ENCODE data around the gene ADRM1. TPM values are rescaled to one million over a fixed set of nuclear protein-coding genes. Genes with fewer than 3 reads are reported as not detected.

The ADRM1 gene
- total and polyA plus RNA-seq, 10 of the 15 experiments (the other 5 are each of a cell fraction or from before 2014, with no cell fraction given): 3.4 to 213 (median 95.9) TPM

- ATAC-seq (no peak), FAIRE-seq (no peak), DNase-seq (ENCODE audit: low read depth, low spot score) (no peak)
- H3K27me3 ChIP-seq (replicated peaks in 1 of 2; ENCODE audit: control insufficient read depth in 2 of 2, insufficient read depth in 2 of 2, low read length in 1 of 2): no peaks in the 10 kb centered on the region
- H3K4me1 ChIP-seq (ENCODE audit: control insufficient read depth, insufficient read depth, low read length): no peaks in the 10 kb centered on the region
- H3K9me3 ChIP-seq (replicated peaks; ENCODE audit: control insufficient read depth, insufficient read depth, low read length): no peaks in the 10 kb centered on the region; the same call in 2 of the 3 replicates
- CTCF ChIA-PET: no interaction called here
- no peaks in the 10 kb centered on the region for H4K20me1 ChIP-seq (ENCODE audit: control insufficient read depth, insufficient read depth)
- SMC1A ChIA-PET (ENCODE audit: uncharacterized antibody, unreplicated experiment): no interaction called here
- RAD21 ChIA-PET (ENCODE audit: unreplicated experiment): no interaction called here
- H3K36me3 ChIP-seq (ENCODE audit: control insufficient read depth in 2 of 2, insufficient read depth in 2 of 2, low read length in 1 of 2): peaks cover 14% of the 10 kb centered on the region in 2 experiments
- POLR2A ChIA-PET: no interaction called here
- H2AFZ ChIP-seq (ENCODE audit: control insufficient read depth, low read depth, low read length): no peak overlapping the region
- no peaks in the 10 kb centered on the region for H3K79me2 ChIP-seq (ENCODE audit: control insufficient read depth, insufficient read depth, low read length)
- H3K27ac ChIP-seq (ENCODE audit: control insufficient read depth, insufficient read depth): no peak overlapping the region
- WGBS (ENCODE audit: insufficient coverage, insufficient replicate concordance, low lambda C conversion rate, missing lambda C conversion rate): 83% methylated on average over 7 of the region's 7 CpGs
- no TSS peak for BruUV-seq (replicated peaks)
- intact Hi-C loops (cut with micrococcal nuclease; ENCODE audit: unreplicated experiment) (no loop called here), in situ Hi-C loops (cut with MboI) (no loop called here)
- TF ChIP-seq BCLAF1 (IDR thresholded peaks at IDR 0.05) (no peak), LARP7 (IDR thresholded peaks at IDR 0.05) (no peak), HSF1 (IDR thresholded peaks at IDR 0.05; ENCODE audit: low read depth, low read length) (no peak), FOXK2 (IDR thresholded peaks at IDR 0.05) (no peak), ZZZ3 (IDR thresholded peaks at IDR 0.05; ENCODE audit: control insufficient read depth, insufficient read length, low read depth) (no peak), EZH2 (IDR thresholded peaks at IDR 0.05; ENCODE audit: borderline replicate concordance, control insufficient read depth, low read depth, low read length) (no peak), BACH1 (IDR thresholded peaks at IDR 0.05; ENCODE audit: borderline replicate concordance) (no peak), GATAD2B (conservative IDR thresholded peaks at IDR 0.05; ENCODE audit: low read depth) (no peak), ZNF274 (IDR thresholded peaks at IDR 0.05; ENCODE audit: insufficient read depth, insufficient read length) (no peak), SIN3A (IDR thresholded peaks at IDR 0.05; ENCODE audit: low read depth, low read length) (no peak), ATF2 (IDR thresholded peaks at IDR 0.05; ENCODE audit: low read length) (no peak), ZBTB40 (IDR thresholded peaks at IDR 0.05; ENCODE audit: borderline replicate concordance) (no peak), TBL1XR1 (IDR thresholded peaks at IDR 0.05; ENCODE audit: low read depth, low read length) (no peak), ETV6 (conservative IDR thresholded peaks at IDR 0.05 in 1 of 2, IDR thresholded peaks at IDR 0.05 in 1 of 2; ENCODE audit: borderline replicate concordance in 1 of 2, low read depth in 1 of 2) (no peak)
- H3K4me3 ChIP-seq: no peak overlapping the region
- no peak overlapping the region for H3K9ac ChIP-seq (ENCODE audit: control insufficient read depth, insufficient read depth, low read length)
- H3K4me2 ChIP-seq (ENCODE audit: control insufficient read depth, insufficient read depth): no peak overlapping the region
These were observed 34.4 kb upstream of the ADRM1 start for GRCh38 chr20:62268228-62268900.
